ENCODE results near the gene STMN3. TPM values are rescaled to one million over a fixed set of nuclear protein-coding genes. Genes with fewer than 3 reads are reported as not detected.
A peak's percentile ranks its signal among the peaks of the same experiment; 100 is the strongest.

Gene STMN3
- total RNA-seq, 1 donor: 1.1 TPM

DNA sequence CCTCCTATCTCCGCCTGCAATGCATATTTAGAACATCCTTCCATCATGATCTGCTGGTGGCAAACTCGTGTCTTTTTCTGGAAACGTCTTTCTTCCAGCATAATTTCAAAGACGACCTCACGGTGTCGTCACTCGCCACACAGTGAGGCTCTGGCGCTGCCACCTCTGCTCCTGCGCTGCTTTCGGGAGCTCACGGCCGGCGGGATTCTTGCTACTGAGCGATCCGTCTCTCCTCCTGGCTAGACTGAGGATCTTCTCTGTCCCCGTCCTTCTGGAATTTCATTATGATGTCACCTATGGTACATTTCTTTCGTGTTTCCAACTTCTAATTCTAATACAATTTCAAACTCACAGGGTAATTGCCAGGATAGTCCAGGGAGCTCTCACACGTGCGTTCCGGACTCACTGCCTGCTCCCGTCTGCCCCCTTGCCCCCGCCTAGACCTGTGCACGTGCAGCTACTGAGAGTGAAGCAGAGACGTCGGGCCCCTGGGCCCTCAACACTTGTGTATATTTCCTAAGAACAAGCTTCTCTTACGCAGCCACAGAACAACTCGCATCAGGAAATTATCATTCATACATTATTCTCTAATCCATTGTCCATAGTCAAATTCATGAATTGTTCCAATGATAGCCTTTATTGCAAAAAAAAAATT lies 53.7 kb downstream of the STMN3 start:
- H3K4me2 ChIP-seq (ENCODE audit: insufficient read depth, low read length): no peak overlapping the region
- DNase-seq (ENCODE audit: insufficient read length, low spot score, missing footprints): peak; percentile 73
- no peaks in the 10 kb centered on the region for H3K9me3 ChIP-seq (ENCODE audit: low read depth, low read length)
- H3K4me1 ChIP-seq (ENCODE audit: insufficient read depth, low read length): peaks cover under 1% of the 10 kb centered on the region
- no peak overlapping the region for H3K27ac ChIP-seq (ENCODE audit: low read depth, low read length)
- H4K20me1 ChIP-seq (ENCODE audit: insufficient read depth, low read length): peaks cover 9% of the 10 kb centered on the region
- H3K4me3 ChIP-seq (ENCODE audit: insufficient read depth, low read length): no peak overlapping the region
- no peaks in the 10 kb centered on the region for H3K27me3 ChIP-seq (ENCODE audit: insufficient read depth, low read length)
- no peaks in the 10 kb centered on the region for H3K79me2 ChIP-seq (ENCODE audit: insufficient read depth, low read length)
- peaks cover 40% of the 10 kb centered on the region for H3K36me3 ChIP-seq (ENCODE audit: insufficient read depth, low read length)
- TF ChIP-seq, protein P1, sequence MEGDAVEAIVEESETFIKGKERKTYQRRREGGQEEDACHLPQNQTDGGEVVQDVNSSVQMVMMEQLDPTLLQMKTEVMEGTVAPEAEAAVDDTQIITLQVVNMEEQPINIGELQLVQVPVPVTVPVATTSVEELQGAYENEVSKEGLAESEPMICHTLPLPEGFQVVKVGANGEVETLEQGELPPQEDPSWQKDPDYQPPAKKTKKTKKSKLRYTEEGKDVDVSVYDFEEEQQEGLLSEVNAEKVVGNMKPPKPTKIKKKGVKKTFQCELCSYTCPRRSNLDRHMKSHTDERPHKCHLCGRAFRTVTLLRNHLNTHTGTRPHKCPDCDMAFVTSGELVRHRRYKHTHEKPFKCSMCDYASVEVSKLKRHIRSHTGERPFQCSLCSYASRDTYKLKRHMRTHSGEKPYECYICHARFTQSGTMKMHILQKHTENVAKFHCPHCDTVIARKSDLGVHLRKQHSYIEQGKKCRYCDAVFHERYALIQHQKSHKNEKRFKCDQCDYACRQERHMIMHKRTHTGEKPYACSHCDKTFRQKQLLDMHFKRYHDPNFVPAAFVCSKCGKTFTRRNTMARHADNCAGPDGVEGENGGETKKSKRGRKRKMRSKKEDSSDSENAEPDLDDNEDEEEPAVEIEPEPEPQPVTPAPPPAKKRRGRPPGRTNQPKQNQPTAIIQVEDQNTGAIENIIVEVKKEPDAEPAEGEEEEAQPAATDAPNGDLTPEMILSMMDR (IDR thresholded peaks at IDR 0.05; ENCODE audit: extremely low read depth, low read depth, low read length): no peak
- H2AFZ ChIP-seq (ENCODE audit: low read length): no peak overlapping the region

DNA sequence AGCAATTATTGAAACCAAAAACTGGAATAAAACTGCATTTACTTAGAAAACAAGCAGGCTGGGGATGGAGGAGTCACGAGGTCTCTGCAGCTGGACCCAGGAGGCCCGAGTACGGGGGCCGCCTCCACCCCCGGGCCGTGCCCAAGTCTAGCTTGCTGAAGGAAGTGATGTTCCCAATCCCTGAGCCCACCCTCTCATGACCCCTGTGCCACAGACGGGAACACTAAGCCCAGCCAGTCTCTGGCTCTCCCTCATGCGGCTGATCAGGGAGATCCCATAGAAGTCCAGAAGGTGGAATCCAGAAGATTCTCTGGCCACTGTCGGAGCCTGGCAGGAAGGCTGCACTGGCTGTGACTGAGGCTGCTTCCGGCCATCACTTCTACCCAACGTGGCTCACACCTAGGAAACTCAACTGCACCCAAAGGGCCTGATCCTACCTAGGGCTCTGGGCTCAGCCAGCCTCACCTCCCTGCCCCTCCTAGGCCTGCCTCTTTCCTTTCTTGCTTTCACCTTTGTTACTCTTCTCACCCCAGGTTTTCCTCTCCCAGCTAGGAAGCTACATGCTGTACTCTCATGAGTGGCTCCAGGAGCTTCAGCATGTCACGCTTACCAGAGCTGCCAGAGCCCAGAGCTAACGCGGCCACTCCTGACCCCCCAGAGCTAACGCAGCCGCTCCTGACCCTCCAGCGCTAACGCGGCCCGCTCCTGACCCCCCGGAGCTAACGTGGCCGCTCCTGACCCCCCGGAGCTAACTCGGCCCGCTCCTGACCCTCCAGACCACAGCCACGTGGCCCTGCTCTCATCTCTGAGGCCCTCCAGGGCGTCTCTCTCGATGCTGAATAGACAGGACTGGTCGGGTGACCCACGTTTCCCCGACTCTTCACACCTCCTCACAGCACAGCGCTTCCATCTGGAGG lies 54.5 kb downstream of the STMN3 start:
- peaks cover 8% of the 10 kb centered on the region for H3K4me1 ChIP-seq (ENCODE audit: insufficient read depth, low read length)
- H3K9me3 ChIP-seq (ENCODE audit: low read depth, low read length): no peaks in the 10 kb centered on the region
- TF ChIP-seq, protein P1 (IDR thresholded peaks at IDR 0.05; ENCODE audit: extremely low read depth, low read depth, low read length): no peak
- H3K4me2 ChIP-seq (ENCODE audit: insufficient read depth, low read length): no peak overlapping the region
- no peaks in the 10 kb centered on the region for H3K27me3 ChIP-seq (ENCODE audit: insufficient read depth, low read length)
- H4K20me1 ChIP-seq (ENCODE audit: insufficient read depth, low read length): peaks cover 17% of the 10 kb centered on the region
- no peak overlapping the region for H3K27ac ChIP-seq (ENCODE audit: low read depth, low read length)
- DNase-seq (ENCODE audit: insufficient read length, low spot score, missing footprints): peak; percentile 88
- no peak overlapping the region for H2AFZ ChIP-seq (ENCODE audit: low read length)
- H3K79me2 ChIP-seq (ENCODE audit: insufficient read depth, low read length): no peaks in the 10 kb centered on the region
- no peak overlapping the region for H3K4me3 ChIP-seq (ENCODE audit: insufficient read depth, low read length)
- H3K36me3 ChIP-seq (ENCODE audit: insufficient read depth, low read length): peaks cover 40% of the 10 kb centered on the region

DNA sequence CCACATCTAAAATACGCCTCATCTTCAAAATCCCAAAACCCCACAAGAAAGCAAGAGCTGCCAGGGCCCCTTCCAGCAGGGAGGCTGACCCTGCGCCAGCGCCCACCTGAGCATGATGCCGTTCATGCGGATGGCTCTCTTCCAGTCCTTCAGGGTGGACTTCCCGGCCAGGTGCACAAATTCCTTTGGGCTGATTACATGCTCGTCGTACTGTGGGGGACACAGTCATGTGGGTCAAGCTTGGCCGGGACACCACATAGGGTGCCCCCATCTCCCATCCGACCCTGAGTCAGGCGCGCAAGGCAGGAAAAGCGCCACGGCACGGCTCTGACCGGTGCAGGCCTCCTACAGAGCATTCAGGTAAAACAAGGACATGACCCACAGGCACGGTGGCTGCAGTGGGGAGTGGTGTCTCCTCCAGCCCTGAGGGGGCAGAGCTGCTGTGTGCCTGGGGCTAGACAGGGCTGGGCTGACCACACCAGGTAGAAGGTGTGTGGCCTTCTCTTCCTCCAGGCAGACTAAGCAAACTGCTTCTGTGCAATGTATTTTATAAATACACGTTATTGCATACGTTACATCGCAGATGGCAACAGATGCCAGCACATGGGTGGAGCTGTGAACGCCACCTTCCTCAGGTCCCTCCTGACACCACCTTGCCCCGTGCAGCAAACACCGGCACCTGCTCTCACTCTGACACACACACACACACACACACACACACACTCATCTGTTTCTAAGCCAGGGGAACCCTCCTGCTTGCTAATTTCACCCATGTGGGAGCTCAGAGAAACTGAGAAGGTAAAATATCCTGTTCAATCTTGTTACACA lies 55.4 kb downstream of the STMN3 start:
- Histone ChIP-seq H3K36me3 (ENCODE audit: insufficient read depth, low read length) (peaks cover 43% of the 10 kb centered on the region), H3K4me2 (ENCODE audit: insufficient read depth, low read length) (no peak overlapping the region), H2AFZ (ENCODE audit: low read length) (no peak overlapping the region), H3K4me1 (ENCODE audit: insufficient read depth, low read length) (peaks cover 8% of the 10 kb centered on the region), H3K27me3 (ENCODE audit: insufficient read depth, low read length) (no peaks in the 10 kb centered on the region), H4K20me1 (ENCODE audit: insufficient read depth, low read length) (peaks cover 23% of the 10 kb centered on the region), H3K9me3 (ENCODE audit: low read depth, low read length) (no peaks in the 10 kb centered on the region), H3K79me2 (ENCODE audit: insufficient read depth, low read length) (no peaks in the 10 kb centered on the region), H3K4me3 (ENCODE audit: insufficient read depth, low read length) (no peak overlapping the region), H3K27ac (ENCODE audit: low read depth, low read length) (no peak overlapping the region)
- peak; percentile 66 for DNase-seq (ENCODE audit: insufficient read length, low spot score, missing footprints)
- TF ChIP-seq, protein P1 (IDR thresholded peaks at IDR 0.05; ENCODE audit: extremely low read depth, low read depth, low read length): no peak

All from osteoblast (primary cell).